Coronary artery (tissue), 2 donors: ENCODE measurements around the gene CDH23.

Experiments
- DNase-seq: peaks from one replicate; pipeline ENCODE4 v3.0.0-alpha.2; 2017; ENCODE audit warnings: low spot score
- H3K27ac ChIP-seq, 2 donors: fragments of 200-600 bp; sonication (generic); one replicate each; pipeline ENCODE4 v1.5.1; 2016 to 2019
- H3K4me3 ChIP-seq: fragments of 200-600 bp; sonication (generic); 2 replicates; pipeline ENCODE4 v1.5.1; 2016; ENCODE audit warnings: mild to moderate bottlenecking, moderate library complexity
- CTCF ChIP-seq: fragments of 200-600 bp; sonication (generic); IDR thresholded peaks from one replicate; pipeline ENCODE4 v1.5.1; 2019; ENCODE audit warnings: antibody characterized with exemption

CDH23 gene

GRCh38 chr10:71765906-71766716, 369.4 kb downstream of the CDH23 start:
- H3K4me3 ChIP-seq: peak overlapping the region; percentile 32
- TF ChIP-seq CTCF: no peak
- peak overlapping the region; percentile 94 to 96 for H3K27ac ChIP-seq
- DNase-seq: no peak

GRCh38 chr10:71766717-71767419, 370.1 kb downstream of the CDH23 start:
- DNase-seq: peak; percentile 91
- Histone ChIP-seq H3K27ac (peak overlapping the region; percentile 94 to 96), H3K4me3 (peak overlapping the region; percentile 49)
- no peak for TF ChIP-seq CTCF

GRCh38 chr10:71767420-71768035, 370.8 kb downstream of the CDH23 start:
- no peak for DNase-seq
- peak overlapping the region; percentile 49 for H3K4me3 ChIP-seq
- no peak for TF ChIP-seq CTCF
- H3K27ac ChIP-seq: peak overlapping the region; percentile 94 to 96

- H3K27ac ChIP-seq: peak overlapping the region; percentile 94 to 96
- TF ChIP-seq CTCF: no peak
- peak overlapping the region; percentile 78 for H3K4me3 ChIP-seq
- no peak for DNase-seq
Measured at GRCh38 chr10:71769279-71769823, 372.6 kb downstream of the CDH23 start.

GRCh38 chr10:71770255-71770654, 373.5 kb downstream of the CDH23 start:
- Histone ChIP-seq H3K4me3 (peak overlapping the region; percentile 78), H3K27ac (peak overlapping the region; percentile 94 to 96)
- no peak for TF ChIP-seq CTCF
- DNase-seq: no peak

GRCh38 chr10:71770789-71771188, 374.1 kb downstream of the CDH23 start:
- no peak for DNase-seq
- peak overlapping the region; percentile 94 to 96 for H3K27ac ChIP-seq
- no peak for TF ChIP-seq CTCF
- H3K4me3 ChIP-seq: peak overlapping the region; percentile 78
